Cardiac muscle cell (in vitro differentiated cells and primary cell): Measurements from ENCODE around the gene TCERG1. TPM values are rescaled to one million over a fixed set of nuclear protein-coding genes. Genes with fewer than 3 reads are reported as not detected.

Experiments used
- DNase-seq, 2 donors: peaks; one replicate each; pipeline versions ENCODE4 v3.0.0 to v3.0.0-alpha.2; 2010 to 2017; ENCODE audit warnings: low read depth in 1 of 2, low spot score in 1 of 2
- H3K27ac ChIP-seq: fragments of 200-600 bp; sonication (generic); 2 replicates; pipeline ENCODE4 v1.5.1; 2016
- H3K27me3 ChIP-seq: fragments of 200-600 bp; sonication (generic); 2 replicates; pipeline ENCODE4 v1.6.0; 2016; ENCODE audit warnings: control low read depth
- H3K36me3 ChIP-seq: fragments of 200-600 bp; sonication (generic); 2 replicates; pipeline ENCODE4 v1.5.1; 2016; ENCODE audit warnings: control low read depth
- H3K4me1 ChIP-seq: fragments of 200-600 bp; sonication (generic); 2 replicates; pipeline ENCODE4 v1.8.1; 2017; ENCODE audit warnings: low read depth, mild to moderate bottlenecking, mixed run types
- H3K4me3 ChIP-seq: fragments of 200-600 bp; sonication (generic); 2 replicates; pipeline ENCODE4 v1.5.1; 2016; ENCODE audit warnings: mild to moderate bottlenecking
- H3K9me3 ChIP-seq: fragments of 200-600 bp; sonication (generic); 2 replicates; pipeline ENCODE4 v1.5.1; 2017; ENCODE audit warnings: low read depth, mild to moderate bottlenecking, control low read depth
- CTCF ChIP-seq: IDR thresholded peaks from 2 replicates; pipeline ENCODE4 v1.5.1; 2012; ENCODE audit warnings: low read depth, mild to moderate bottlenecking, low read length
- polyA plus RNA-seq: library from polyadenylated mRNA; unstranded; fragments of >200 nt; fragmentation: Nextera tagmentation; extraction: Ambion mirVana; gene quantifications from 2 replicates; pipeline ENCODE4 v1.2.1, GENCODE V29; 2016
- total RNA-seq: library from RNA; depleted of rRNA; stranded (reverse); fragments of >200 nt; gene quantifications from 2 replicates; pipeline ENCODE4 v1.2.3, GENCODE V29; 2016

Gene TCERG1
- total and polyA plus RNA-seq, 2 experiments from 2014 or later, result 80.8 to 122 TPM

GRCh38 chr5:146440870-146441495 is 6.2 kb upstream of the TCERG1 start:
- H3K9me3 ChIP-seq, result no peaks in the 10 kb centered on the region
- no peak overlapping the region for H3K4me3 ChIP-seq
- TF ChIP-seq CTCF, result no peak
- H3K36me3 ChIP-seq, result no peaks in the 10 kb centered on the region
- H3K27me3 ChIP-seq, result peaks cover 4% of the 10 kb centered on the region
- no peak for DNase-seq
- no peak overlapping the region for H3K27ac ChIP-seq
- H3K4me1 ChIP-seq, result no peaks in the 10 kb centered on the region

DNA sequence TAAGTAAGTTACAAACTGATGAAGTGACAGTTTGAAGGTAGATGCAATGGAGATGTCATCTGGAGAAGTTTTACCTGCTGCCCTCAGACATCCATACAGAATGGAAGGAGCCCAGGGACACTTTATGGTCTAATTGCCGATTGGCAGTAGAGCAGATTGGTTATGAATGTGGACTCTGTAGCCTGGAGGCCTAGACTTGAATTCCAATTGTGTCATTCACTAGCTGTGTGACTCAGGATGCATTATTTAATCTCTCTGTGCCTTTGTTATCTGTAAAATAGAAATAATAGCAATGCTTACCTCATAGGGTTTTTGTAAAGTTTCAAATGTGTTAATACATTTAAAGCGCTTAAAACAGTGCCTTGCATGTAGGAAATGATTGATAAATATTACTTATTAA is 5.2 kb upstream of the TCERG1 start:
- no peaks in the 10 kb centered on the region for H3K27me3 ChIP-seq
- H3K27ac ChIP-seq, result no peak overlapping the region
- no peaks in the 10 kb centered on the region for H3K36me3 ChIP-seq
- no peak overlapping the region for H3K4me3 ChIP-seq
- no peak for TF ChIP-seq CTCF
- no peaks in the 10 kb centered on the region for H3K9me3 ChIP-seq
- H3K4me1 ChIP-seq, result no peaks in the 10 kb centered on the region
- no peak for DNase-seq

DNA sequence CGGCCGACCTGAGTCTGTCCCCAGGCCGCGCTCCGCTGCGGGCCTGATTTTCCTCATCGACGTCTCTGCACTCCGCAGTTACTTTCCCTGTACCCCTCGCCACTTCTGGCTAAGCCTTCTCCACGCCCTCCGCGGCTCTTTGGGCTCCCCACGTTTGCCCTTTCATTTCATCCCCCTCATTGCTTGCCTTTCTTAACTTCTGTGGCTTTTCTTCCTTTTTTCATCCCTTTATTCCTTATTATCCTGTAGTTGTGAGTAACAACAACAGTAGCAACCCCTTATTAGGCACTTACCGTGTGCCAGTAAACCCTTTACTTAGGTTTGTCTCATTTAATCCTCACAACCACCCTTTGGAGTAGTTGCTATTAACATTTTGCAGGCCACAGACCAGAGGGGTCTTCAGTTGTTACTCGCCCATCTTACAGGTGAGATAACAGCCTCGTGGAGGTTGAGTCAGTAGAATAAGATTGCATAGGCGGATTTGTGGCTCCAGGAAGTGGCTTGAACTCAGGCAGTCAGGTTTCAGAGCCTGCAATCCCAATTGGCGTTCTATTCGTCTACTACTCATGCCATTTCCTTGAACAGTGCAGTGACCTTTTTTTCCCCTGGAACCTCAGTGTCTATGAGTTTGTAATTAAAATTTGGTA is 724 bp downstream of the TCERG1 start:
- H3K4me3 ChIP-seq, result peak overlapping the region; percentile 87
- no peaks in the 10 kb centered on the region for H3K36me3 ChIP-seq
- H3K4me1 ChIP-seq, result peaks cover 18% of the 10 kb centered on the region
- peak in 1 of 2 donors; percentile 42 for DNase-seq
- peak overlapping the region; percentile 99 for H3K27ac ChIP-seq
- no peaks in the 10 kb centered on the region for H3K9me3 ChIP-seq
- no peak for TF ChIP-seq CTCF
- H3K27me3 ChIP-seq, result no peaks in the 10 kb centered on the region

DNA sequence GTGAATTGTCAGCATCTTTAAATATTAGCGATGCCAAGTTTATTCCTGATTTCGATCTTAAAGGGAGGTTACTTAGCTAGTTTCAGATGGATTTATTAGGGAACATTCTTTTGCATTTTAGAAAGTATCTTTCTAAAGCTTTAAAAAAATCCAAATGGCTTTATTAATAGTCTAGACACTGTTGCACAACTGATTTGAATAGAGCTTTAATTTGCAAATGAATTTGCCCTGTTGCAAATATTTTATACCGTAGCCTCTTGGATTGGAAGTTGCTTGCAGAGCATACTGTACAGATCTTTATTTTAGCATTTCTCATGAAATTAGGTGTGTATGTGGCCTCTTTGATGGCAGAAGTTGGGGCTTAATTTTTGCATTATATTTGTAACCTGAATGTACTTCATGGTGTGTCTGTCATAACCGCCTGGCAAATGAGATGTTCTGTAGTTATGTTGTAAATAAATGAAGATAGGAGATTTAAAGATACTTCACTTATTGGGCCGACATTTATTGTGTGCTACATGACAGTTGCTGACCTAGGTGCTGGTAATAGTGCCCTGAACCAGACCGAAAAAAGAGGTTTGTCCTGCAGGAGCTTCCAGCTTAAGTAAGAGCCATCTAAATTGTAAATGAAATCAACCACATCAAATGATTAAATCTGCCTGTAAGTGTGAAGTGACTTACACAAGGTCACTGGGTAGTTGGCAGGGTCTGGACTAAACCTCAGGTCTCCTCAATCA is 1.8 kb downstream of the TCERG1 start:
- H3K27me3 ChIP-seq, result no peaks in the 10 kb centered on the region
- peak overlapping the region; percentile 87 for H3K4me3 ChIP-seq
- H3K9me3 ChIP-seq, result no peaks in the 10 kb centered on the region
- no peak for TF ChIP-seq CTCF
- H3K4me1 ChIP-seq, result peaks cover 18% of the 10 kb centered on the region
- no peaks in the 10 kb centered on the region for H3K36me3 ChIP-seq
- no peak for DNase-seq
- H3K27ac ChIP-seq, result no peak overlapping the region

- Histone ChIP-seq H3K36me3 (peaks cover 3% of the 10 kb centered on the region), H3K27me3 (no peaks in the 10 kb centered on the region), H3K4me3 (no peak overlapping the region), H3K4me1 (peaks cover 18% of the 10 kb centered on the region), H3K9me3 (no peaks in the 10 kb centered on the region), H3K27ac (no peak overlapping the region)
- no peak for TF ChIP-seq CTCF
- DNase-seq, result no peak
Measured at GRCh38 chr5:146450002-146450401, 2.9 kb downstream of the TCERG1 start.
